Cardiac fibroblast (primary cell): ENCODE measurements around the gene RHOU.
A peak's percentile ranks its signal among the peaks of the same experiment; 100 is the strongest.

Experiments used
- DNase-seq, 2 donors: peaks; one replicate each; pipeline versions ENCODE4 v3.0.0 to v3.0.0-alpha.2; 2010; ENCODE audit warnings: low read depth in 2 of 2
- H3K4me3 ChIP-seq, 2 donors: replicated peaks in 1 of 2; 1 replicate in 1 of 2; 2 replicates in 1 of 2; pipeline ENCODE4 v1.5.1; 2011; ENCODE audit warnings: low read depth in 2 of 2, low read length in 2 of 2, mild to moderate bottlenecking in 2 of 2, moderate library complexity in 1 of 2
- CTCF ChIP-seq: IDR thresholded peaks from one replicate; pipeline ENCODE4 v1.5.1; 2011; ENCODE audit warnings: low read depth, mild to moderate bottlenecking, low read length, inconsistent platforms

The RHOU gene

GRCh38 chr1:228781809-228782661, 46.8 kb downstream of the RHOU start:
- no peak for TF ChIP-seq CTCF

GRCh38 chr1:228782662-228783417, 47.6 kb downstream of the RHOU start:
- no peak overlapping the region for H3K4me3 ChIP-seq
- peak; percentile 31 to 65 for DNase-seq
- TF ChIP-seq CTCF: no peak

More at GRCh38 chr1:228781809-228782661, 46.8 kb downstream of the RHOU start:
- H3K4me3 ChIP-seq: no peak overlapping the region
- DNase-seq: no peak

GRCh38 chr1:228783418-228784040, 48.2 kb downstream of the RHOU start:
- TF ChIP-seq CTCF: no peak
- no peak overlapping the region for H3K4me3 ChIP-seq

GRCh38 chr1:228784181-228784580, 48.9 kb downstream of the RHOU start:
- DNase-seq: no peak
- no peak overlapping the region for H3K4me3 ChIP-seq
- TF ChIP-seq CTCF: no peak

More at GRCh38 chr1:228783418-228784040, 48.2 kb downstream of the RHOU start:
- DNase-seq: no peak

- DNase-seq: no peak
- no peak overlapping the region for H3K4me3 ChIP-seq
- no peak for TF ChIP-seq CTCF
These were observed 50.4 kb downstream of the RHOU start for GRCh38 chr1:228785366-228786330.
